GM23338 (cell line): ENCODE results near the gene SAMD4A. TPM values are rescaled to one million over a fixed set of nuclear protein-coding genes. Genes with fewer than 3 reads are reported as not detected.

Experiments used
- ATAC-seq: fragments of 200-7000 bp; cut with Tn5 transposase; 3 replicates; pipeline ENCODE4 v1.9.1; 2020
- DNase-seq: peaks from one replicate; pipeline ENCODE4 v3.0.0-alpha.2; 2015; ENCODE audit warnings: low spot score
- H2AFZ ChIP-seq: fragments of 200-600 bp; sonication (generic); 2 replicates; pipeline ENCODE4 v1.8.0; 2016; ENCODE audit warnings: antibody characterized with exemption, mild to moderate bottlenecking, moderate library complexity
- H3F3A ChIP-seq: fragments of 200-600 bp; sonication (generic); replicated peaks from 2 replicates; pipeline ENCODE4 v1.8.0; 2017; ENCODE audit warnings: antibody characterized with exemption, mixed run types, low read depth
- H3K27ac ChIP-seq: fragments of 200-600 bp; sonication (generic); 2 replicates; pipeline ENCODE4 v1.6.1; 2016; ENCODE audit warnings: low read depth
- H3K27me3 ChIP-seq: fragments of 200-600 bp; sonication (generic); 2 replicates; pipeline ENCODE4 v1.8.0; 2016; ENCODE audit warnings: mild to moderate bottlenecking, mixed run types, moderate library complexity; ENCODE audit not compliant: insufficient read depth
- H3K36me3 ChIP-seq: fragments of 200-600 bp; sonication (generic); 2 replicates; pipeline ENCODE4 v1.8.0; 2016; ENCODE audit warnings: mild to moderate bottlenecking; ENCODE audit not compliant: insufficient read depth
- H3K4me1 ChIP-seq: fragments of 200-600 bp; sonication (generic); 2 replicates; pipeline ENCODE4 v1.8.0; 2016; ENCODE audit warnings: mild to moderate bottlenecking, moderate library complexity; ENCODE audit not compliant: insufficient read depth
- H3K4me2 ChIP-seq: fragments of 200-600 bp; sonication (generic); 2 replicates; pipeline ENCODE4 v1.7.1; 2017; ENCODE audit warnings: mixed run types
- H3K4me3 ChIP-seq: fragments of 200-600 bp; sonication (generic); 2 replicates; pipeline ENCODE4 v1.6.1; 2016; ENCODE audit warnings: mixed run types
- H3K79me2 ChIP-seq: fragments of 200-600 bp; sonication (generic); replicated peaks from 2 replicates; pipeline ENCODE4 v1.8.0; 2017; ENCODE audit warnings: mild to moderate bottlenecking; ENCODE audit not compliant: insufficient read depth
- H3K9me2 ChIP-seq: fragments of 200-600 bp; sonication (generic); 2 replicates; pipeline ENCODE4 v1.8.0; 2017; ENCODE audit not compliant: insufficient read depth
- H4K20me1 ChIP-seq: fragments of 200-600 bp; sonication (generic); replicated peaks from 2 replicates; pipeline ENCODE4 v1.8.0; 2017; ENCODE audit warnings: mild to moderate bottlenecking; ENCODE audit not compliant: insufficient read depth
- H3K27ac Mint-ChIP-seq: 2 replicates; pipeline ENCODE4 v1.8.0; 2020; ENCODE audit warnings: inconsistent platforms, mild to moderate bottlenecking, moderate library complexity, mixed read lengths
- H3K27me3 Mint-ChIP-seq: 3 replicates; pipeline ENCODE4 v1.8.0; 2022; ENCODE audit warnings: low read depth, mild to moderate bottlenecking, moderate library complexity, mixed read lengths, inconsistent platforms; ENCODE audit not compliant: insufficient read depth, poor library complexity
- H3K36me3 Mint-ChIP-seq: 3 replicates; pipeline ENCODE4 v1.8.0; 2021; ENCODE audit warnings: low read depth, mild to moderate bottlenecking, inconsistent platforms, moderate library complexity, mixed read lengths
- H3K4me1 Mint-ChIP-seq: 3 replicates; pipeline ENCODE4 v1.8.0; 2020; ENCODE audit warnings: mild to moderate bottlenecking, inconsistent platforms, mixed read lengths
- H3K4me3 Mint-ChIP-seq: 3 replicates; pipeline ENCODE4 v1.8.0; 2021; ENCODE audit warnings: moderate library complexity, mild to moderate bottlenecking, inconsistent platforms, mixed read lengths
- H3K9me3 Mint-ChIP-seq: 3 replicates; pipeline ENCODE4 v1.8.0; 2020; ENCODE audit warnings: moderate library complexity, mild to moderate bottlenecking, inconsistent platforms, mixed read lengths
- CREB1 ChIP-seq: fragments of 250-450 bp; sonication (Bioruptor Pico); IDR thresholded peaks from 2 replicates; pipeline ENCODE4 v1.5.0; 2020; ENCODE audit warnings: low read depth, mild to moderate bottlenecking, moderate library complexity
- CTCF ChIP-seq, 2 experiments: fragments of 200-600 bp in 1 of 2; sonication (generic) in 1 of 2; conservative IDR thresholded peaks; 2 replicates each; pipeline versions ENCODE4 v1.5.1 to v1.6.1; 2016 to 2017; ENCODE audit warnings: antibody characterized with exemption in 2 of 2, low read depth in 2 of 2, mild to moderate bottlenecking in 2 of 2, moderate library complexity in 1 of 2
- ETS1 ChIP-seq: IDR thresholded peaks from 2 replicates; pipeline ENCODE4 v1.6.1; 2016; ENCODE audit warnings: antibody characterized with exemption
- JUNB ChIP-seq: IDR thresholded peaks from one replicate; pipeline ENCODE4 v1.6.1; 2016; ENCODE audit warnings: antibody characterized with exemption; ENCODE audit not compliant: unreplicated experiment
- NANOG ChIP-seq: IDR thresholded peaks from 2 replicates; pipeline ENCODE4 v1.6.1; 2016; ENCODE audit warnings: antibody characterized with exemption, borderline replicate concordance
- REST ChIP-seq: IDR thresholded peaks from one replicate; pipeline ENCODE4 v1.6.1; 2018; ENCODE audit warnings: antibody characterized with exemption; ENCODE audit not compliant: unreplicated experiment
- STAT1 ChIP-seq: IDR thresholded peaks from one replicate; pipeline ENCODE4 v1.6.1; 2016; ENCODE audit warnings: antibody characterized with exemption; ENCODE audit not compliant: unreplicated experiment
- ZNF114 ChIP-seq: fragments of 250-450 bp; sonication (Bioruptor Pico); IDR thresholded peaks from 2 replicates; pipeline ENCODE4 v1.5.0; 2020; ENCODE audit warnings: mild to moderate bottlenecking, moderate library complexity
- ZNF462 ChIP-seq: fragments of 250-450 bp; sonication (Bioruptor Pico); IDR thresholded peaks from 2 replicates; pipeline ENCODE4 v1.5.0; 2020; ENCODE audit warnings: mild to moderate bottlenecking, moderate library complexity
- polyA plus RNA-seq: library from polyadenylated mRNA; unstranded; fragments of >200 nt; fragmentation: Nextera tagmentation; extraction: Ambion mirVana; gene quantifications from 2 replicates; pipeline ENCODE4 v1.2.1, GENCODE V29; 2016
- total RNA-seq: library from RNA; depleted of rRNA; stranded (reverse); fragments of >200 nt; shearing (Covaris generic); gene quantifications from 2 replicates; pipeline ENCODE4 v1.2.3, GENCODE V29; 2014

Gene SAMD4A
- total and polyA plus RNA-seq, 2 experiments from 2014 or later = 1.6 to 6.9 TPM

- TF ChIP-seq REST (no peak), JUNB (no peak), ETS1 (no peak)
Measured at GRCh38 chr14:54791001-54791400, 224.1 kb downstream of the SAMD4A start (continued).

- Mint-ChIP-seq H3K4me1 (peaks cover 13% of the 10 kb centered on the region), H3K27ac (no peak overlapping the region), H3K36me3 (no peaks in the 10 kb centered on the region), H3K9me3 (no peaks in the 10 kb centered on the region), H3K27me3 (peaks cover 4% of the 10 kb centered on the region), H3K4me3 (no peak overlapping the region)
- Histone ChIP-seq H4K20me1 (no peaks in the 10 kb centered on the region), H3K4me2 (no peak overlapping the region), H2AFZ (no peak overlapping the region; the same call in 1 of the 2 replicates), H3K36me3 (no peaks in the 10 kb centered on the region), H3K4me1 (no peaks in the 10 kb centered on the region), H3K9me2 (0 out of 2 replicates have a peak, but pooled peaks cover 3% of the 10 kb centered on the region), H3K27me3 (no peaks in the 10 kb centered on the region), H3K79me2 (no peaks in the 10 kb centered on the region), H3F3A (no peaks in the 10 kb centered on the region), H3K4me3 (no peak overlapping the region), H3K27ac (no peak overlapping the region)
- DNase-seq (peak; percentile 25), ATAC-seq (peak; percentile 91)
- TF ChIP-seq NANOG = no peak
- no peak for TF ChIP-seq CREB1 (CRISPR knock-in tag)
- no peak for TF ChIP-seq ZNF114 (CRISPR knock-in tag)
- TF ChIP-seq ZNF462 (CRISPR knock-in tag) = no peak
- no peak for TF ChIP-seq CTCF (conservative IDR thresholded peaks at IDR 0.05; ENCODE audit: low read depth in 2 of 2)
- no peak for TF ChIP-seq JUNB
- TF ChIP-seq STAT1 = no peak
Measured at GRCh38 chr14:54792288-54792687, 225.4 kb downstream of the SAMD4A start.
